HepG2 (cell line): ENCODE results near the gene ABI3BP. TPM values are rescaled to one million over a fixed set of nuclear protein-coding genes. Genes with fewer than 3 reads are reported as not detected.

ENCODE experiments used
- ATAC-seq: fragments of 200-7000 bp; cut with Tn5 transposase; 3 replicates; pipeline ENCODE4 v1.9.1; 2020; ENCODE audit warnings: mild to moderate bottlenecking, moderate library complexity
- BruUV-seq: library from RNA; stranded (reverse); fragments of 400-500 nt; replicated peaks from 2 replicates; lab custom pipeline; 2021; lab: Mats Ljungman, UMichigan
- CTCF ChIA-PET: fragments of 300-600 bp; formaldehyde crosslinking; extraction: SDS; loops from one replicate; lab custom pipeline; 2021; ENCODE audit warnings: low total read pairs, inconsistent platforms, low intra/inter-chr PET ratio; lab: Yijun Ruan, JAX
- POLR2A ChIA-PET: fragments of 350-600 bp; sonication (Branson Sonifier 250); formaldehyde crosslinking; loops from one replicate; lab custom pipeline; 2020; ENCODE audit warnings: antibody characterized with exemption, inconsistent platforms; lab: Yijun Ruan, JAX
- DNase-seq: peaks from one replicate; pipeline ENCODE4 v3.0.0-alpha.2; 2015; ENCODE audit warnings: low spot score
- FAIRE-seq: peaks from 3 replicates; lab custom pipeline; 2011; peaks lifted over from hg19 to GRCh38; lab: Jason Lieb, UNC
- H2AFZ ChIP-seq: one replicate; pipeline ENCODE4 v1.6.1; 2011; ENCODE audit warnings: low read length, inconsistent platforms
- H3K27ac ChIP-seq: fragments of 300-600 bp; 3 replicates; pipeline ENCODE4 v1.8.0; 2011; ENCODE audit warnings: mixed run types, mild to moderate bottlenecking, mixed read lengths, low read length, inconsistent platforms; ENCODE audit not compliant: insufficient read depth; ENCODE audit errors: extremely low read length
- H3K27me3 ChIP-seq, 2 experiments: fragments of 200-600 bp in 1 of 2; 2 replicates in 1 of 2; 3 replicates in 1 of 2; pipeline versions ENCODE4 v1.6.0 to v1.8.0; 2011; ENCODE audit warnings: low read length in 2 of 2, mild to moderate bottlenecking in 2 of 2, moderate library complexity in 2 of 2, inconsistent platforms in 1 of 2; ENCODE audit not compliant: insufficient read depth in 2 of 2, control insufficient read depth in 1 of 2
- H3K36me3 ChIP-seq, 2 experiments: fragments of 200-600 bp in 1 of 2; replicated peaks in 1 of 2; 2 replicates in 1 of 2; 3 replicates in 1 of 2; pipeline versions ENCODE4 v1.5.1 to v1.8.0; 2011; ENCODE audit warnings: low read length in 2 of 2, inconsistent platforms in 1 of 2; ENCODE audit not compliant: insufficient read depth in 2 of 2, control insufficient read depth in 1 of 2
- H3K4me1 ChIP-seq: 2 replicates; pipeline ENCODE4 v1.5.1; 2012; ENCODE audit warnings: low read length, inconsistent platforms; ENCODE audit not compliant: insufficient read depth
- H3K4me2 ChIP-seq: 2 replicates; pipeline ENCODE4 v1.6.0; 2011; ENCODE audit warnings: low read depth, low read length, inconsistent platforms
- H3K4me3 ChIP-seq, 3 experiments: fragments of 200-600 bp in 1 of 3; sonication (generic), shearing (Covaris generic) in 1 of 3; replicated peaks in 1 of 3; 2 replicates each; pipeline ENCODE4 v1.5.1; 2011 to 2016; ENCODE audit warnings: low read length in 3 of 3, inconsistent platforms in 2 of 3, low read depth in 2 of 3, mild to moderate bottlenecking in 2 of 3, control low read depth in 1 of 3, mixed read lengths in 1 of 3; ENCODE audit not compliant: insufficient read depth in 1 of 3
- H3K79me2 ChIP-seq: one replicate; pipeline ENCODE4 v1.6.1; 2011; ENCODE audit warnings: low read length, inconsistent platforms; ENCODE audit not compliant: insufficient read depth
- H3K9ac ChIP-seq: 2 replicates; pipeline ENCODE4 v1.6.0; 2011; ENCODE audit warnings: mild to moderate bottlenecking, low read depth, low read length, inconsistent platforms; ENCODE audit not compliant: insufficient read depth
- H3K9me3 ChIP-seq: 2 replicates; pipeline ENCODE4 v1.5.1; 2012; ENCODE audit warnings: mild to moderate bottlenecking, low read length
- H4K20me1 ChIP-seq: 2 replicates; pipeline ENCODE4 v1.6.0; 2011; ENCODE audit warnings: inconsistent platforms, mild to moderate bottlenecking, low read length, moderate library complexity; ENCODE audit not compliant: insufficient read depth
- ARNTL ChIP-seq: sonication (generic); formaldehyde crosslinking; IDR thresholded peaks from 2 replicates; pipeline ENCODE4 v1.4.0; 2020; ENCODE audit warnings: mild to moderate bottlenecking, missing genetic modification reagents
- CCDC6 ChIP-seq: sonication (generic); formaldehyde crosslinking; IDR thresholded peaks from 2 replicates; pipeline ENCODE4 v1.8.1; 2022; ENCODE audit warnings: mild to moderate bottlenecking, missing genetic modification reagents, moderate library complexity
- EED ChIP-seq: sonication (generic); formaldehyde crosslinking; IDR thresholded peaks from 2 replicates; pipeline ENCODE4 v1.5.0; 2020; ENCODE audit warnings: mild to moderate bottlenecking, missing genetic modification reagents
- KLF15 ChIP-seq: sonication (generic); formaldehyde crosslinking; IDR thresholded peaks from 2 replicates; pipeline ENCODE4 v1.8.1; 2023; ENCODE audit warnings: borderline replicate concordance, mild to moderate bottlenecking, inconsistent platforms, missing genetic modification reagents, mixed read lengths
- MAFF ChIP-seq: IDR thresholded peaks from 2 replicates; pipeline ENCODE4 v1.6.1; 2011; ENCODE audit warnings: low read depth, low read length, improper control_type of control experiment
- MAFK ChIP-seq, 2 experiments: IDR thresholded peaks in 1 of 2; conservative IDR thresholded peaks in 1 of 2; 2 replicates each; pipeline ENCODE4 v1.6.1; 2011; ENCODE audit warnings: improper control_type of control experiment in 2 of 2, low read length in 2 of 2
- NFKBIZ ChIP-seq: IDR thresholded peaks from 2 replicates; pipeline ENCODE4 v1.6.1; 2018; ENCODE audit warnings: missing genetic modification reagents, missing compliant biosample characterization
- NR1H2 ChIP-seq: sonication (generic); formaldehyde crosslinking; IDR thresholded peaks from 2 replicates; pipeline ENCODE4 v1.8.1; 2022; ENCODE audit warnings: low read depth, missing genetic modification reagents, borderline replicate concordance
- SMARCC2 ChIP-seq: fragments of 450-650 bp; IDR thresholded peaks from 2 replicates; pipeline ENCODE4 v1.6.1; 2017; ENCODE audit warnings: antibody characterized with exemption, mild to moderate bottlenecking
- SP2 ChIP-seq: sonication (generic); formaldehyde crosslinking; IDR thresholded peaks from 2 replicates; pipeline ENCODE4 v1.5.1; 2020; ENCODE audit warnings: mild to moderate bottlenecking, missing genetic modification reagents
- SYNCRIP ChIP-seq: fragments of 200-400 bp; formaldehyde crosslinking; IDR thresholded peaks from 2 replicates; pipeline ENCODE4 v1.6.1; 2018; ENCODE audit warnings: mild to moderate bottlenecking, low read depth, low read length; ENCODE audit not compliant: insufficient read depth
- ZBTB10 ChIP-seq: sonication (generic); formaldehyde crosslinking; IDR thresholded peaks from 2 replicates; pipeline ENCODE4 v1.4.0; 2020; ENCODE audit warnings: missing genetic modification reagents, borderline replicate concordance
- ZFP62 ChIP-seq: sonication (generic); formaldehyde crosslinking; IDR thresholded peaks from 2 replicates; pipeline ENCODE4 v1.4.0; 2020; ENCODE audit warnings: missing genetic modification reagents
- ZNF251 ChIP-seq: sonication (generic); formaldehyde crosslinking; IDR thresholded peaks from 2 replicates; pipeline ENCODE4 v1.9.0; 2021; ENCODE audit warnings: mild to moderate bottlenecking, missing genetic modification reagents
- ZNF30 ChIP-seq: sonication (generic); formaldehyde crosslinking; IDR thresholded peaks from 2 replicates; pipeline ENCODE4 v1.5.0; 2020; ENCODE audit warnings: mild to moderate bottlenecking, missing genetic modification reagents
- ZNF343 ChIP-seq: sonication (generic); formaldehyde crosslinking; IDR thresholded peaks from 2 replicates; pipeline ENCODE4 v1.4.0; 2020; ENCODE audit warnings: mild to moderate bottlenecking, missing genetic modification reagents
- ZNF543 ChIP-seq: sonication (generic); formaldehyde crosslinking; IDR thresholded peaks from 2 replicates; pipeline ENCODE4 v1.4.0; 2020; ENCODE audit warnings: mild to moderate bottlenecking, missing genetic modification reagents
- WGBS: methylation state at CpG from one replicate; pipeline ENCODE4 v1.1.6; 2017; ENCODE audit warnings: low lambda C conversion rate; 5-methylcytosine and 5-hydroxymethylcytosine counted together
- in situ Hi-C: cut with HindIII; loops from 2 replicates; pipeline ENCODE4 v1.10.0; 2017; ENCODE audit warnings: low pct_unique_long_range_greater_than_20kb; ENCODE audit not compliant: extremely low pct_ligation_motif_present
- intact Hi-C: fragments of 100-400 bp; cut with micrococcal nuclease; formaldehyde crosslinking; loops from one replicate; pipeline ENCODE4 v1.10.0; 2022; ENCODE audit not compliant: unreplicated experiment
- polyA plus RNA-seq, 8 experiments: library from polyadenylated mRNA; depleted of rRNA in 3 of 8; stranded (reverse) in 7 of 8; unstranded in 1 of 8; fragments of >200 nt; fragmentation: Illumina TruSeq in 4 of 8; extraction: Trizol in 4 of 8; gene quantifications; 2 replicates each; pipeline versions ENCODE4 v1.2.1 to v1.2.3, GENCODE V29; 2011 to 2016; ENCODE audit warnings: low read depth in 4 of 8, missing spikeins in 1 of 8, mixed read lengths in 1 of 8; ENCODE audit not compliant: insufficient read depth in 1 of 8
- total RNA-seq, 5 experiments: library from RNA; depleted of rRNA; stranded (reverse); fragments of >200 nt; fragmentation: Illumina TruSeq; extraction: Trizol; gene quantifications; 2 replicates each; pipeline ENCODE4 v1.2.3, GENCODE V29; 2016; ENCODE audit warnings: low read depth in 1 of 5
- TF ChIP-seq, protein P1 (sequence below): sonication (generic); formaldehyde crosslinking; IDR thresholded peaks from 2 replicates; pipeline ENCODE4 v1.4.0; 2020; ENCODE audit warnings: missing genetic modification reagents, borderline replicate concordance

ABI3BP gene
- total and polyA plus RNA-seq, 2 of the 13 experiments (the other 11 are each of a cell fraction or from before 2014, with no cell fraction given): not detected

- no peak for TF ChIP-seq ZNF251 (CRISPR knock-in tag)
Observed at GRCh38 chr3:100737334-100737733, 255.9 kb downstream of the ABI3BP start (continued).

DNA sequence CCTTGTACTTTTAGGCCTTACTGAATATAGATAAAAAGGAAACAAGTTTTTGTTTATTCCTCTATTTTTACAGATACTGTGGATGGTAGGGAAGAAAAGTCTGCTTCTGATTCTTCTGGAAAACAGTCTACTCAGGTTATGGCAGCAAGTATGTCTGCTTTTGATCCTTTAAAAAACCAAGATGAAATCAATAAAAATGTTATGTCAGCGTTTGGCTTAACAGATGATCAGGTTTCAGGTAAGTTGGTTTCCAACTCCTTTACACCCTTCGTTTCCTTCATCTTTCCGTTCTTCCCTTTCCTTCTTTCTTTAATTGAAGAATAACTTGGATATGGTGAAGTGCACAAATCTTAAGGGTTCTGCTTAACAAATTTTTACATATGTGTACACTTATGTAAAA, 260.8 kb downstream of the ABI3BP start:
- Histone ChIP-seq H4K20me1 (no peaks in the 10 kb centered on the region; the same call in 1 of the 2 replicates), H3K4me2 (no peak overlapping the region), H3K36me3 (peaks cover 10 to 76% of the 10 kb centered on the region in 2 experiments), H3K4me3 (no peak overlapping the region), H3K27me3 (no peaks in the 10 kb centered on the region), H3K4me1 (no peaks in the 10 kb centered on the region), H2AFZ (no peak overlapping the region), H3K79me2 (peaks cover 8% of the 10 kb centered on the region), H3K27ac (no peak overlapping the region), H3K9me3 (no peaks in the 10 kb centered on the region), H3K9ac (no peak overlapping the region)
- BruUV-seq: no TSS peak
- no peak for DNase-seq
- ChIA-PET POLR2A (no interaction called here), CTCF (no interaction called here)
- intact Hi-C loops: no loop called here
- in situ Hi-C loops: no loop called here
- over 99% methylated on average over 3 of the region's 3 CpGs for WGBS
- ATAC-seq: no peak
- FAIRE-seq: no peak
- TF ChIP-seq ARNTL (CRISPR knock-in tag) (no peak), SP2 (no peak), EED (CRISPR knock-in tag) (no peak), ZNF543 (CRISPR knock-in tag) (no peak), NFKBIZ (CRISPR knock-in tag) (no peak), ZFP62 (CRISPR knock-in tag) (no peak), MAFF (peak; percentile 69), SMARCC2 (no peak), ZNF30 (CRISPR knock-in tag) (no peak), ZNF343 (CRISPR knock-in tag) (no peak), CCDC6 (CRISPR knock-in tag) (no peak), SYNCRIP (no peak), NR1H2 (CRISPR knock-in tag) (no peak), ZBTB10 (CRISPR knock-in tag) (no peak), KLF15 (CRISPR knock-in tag) (no peak), MAFK (conservative IDR thresholded peaks at IDR 0.05 in 1 of 2, IDR thresholded peaks at IDR 0.05 in 1 of 2; ENCODE audit: low read length in 2 of 2) (peak; percentile 67 to 84)
- TF ChIP-seq, protein P1, sequence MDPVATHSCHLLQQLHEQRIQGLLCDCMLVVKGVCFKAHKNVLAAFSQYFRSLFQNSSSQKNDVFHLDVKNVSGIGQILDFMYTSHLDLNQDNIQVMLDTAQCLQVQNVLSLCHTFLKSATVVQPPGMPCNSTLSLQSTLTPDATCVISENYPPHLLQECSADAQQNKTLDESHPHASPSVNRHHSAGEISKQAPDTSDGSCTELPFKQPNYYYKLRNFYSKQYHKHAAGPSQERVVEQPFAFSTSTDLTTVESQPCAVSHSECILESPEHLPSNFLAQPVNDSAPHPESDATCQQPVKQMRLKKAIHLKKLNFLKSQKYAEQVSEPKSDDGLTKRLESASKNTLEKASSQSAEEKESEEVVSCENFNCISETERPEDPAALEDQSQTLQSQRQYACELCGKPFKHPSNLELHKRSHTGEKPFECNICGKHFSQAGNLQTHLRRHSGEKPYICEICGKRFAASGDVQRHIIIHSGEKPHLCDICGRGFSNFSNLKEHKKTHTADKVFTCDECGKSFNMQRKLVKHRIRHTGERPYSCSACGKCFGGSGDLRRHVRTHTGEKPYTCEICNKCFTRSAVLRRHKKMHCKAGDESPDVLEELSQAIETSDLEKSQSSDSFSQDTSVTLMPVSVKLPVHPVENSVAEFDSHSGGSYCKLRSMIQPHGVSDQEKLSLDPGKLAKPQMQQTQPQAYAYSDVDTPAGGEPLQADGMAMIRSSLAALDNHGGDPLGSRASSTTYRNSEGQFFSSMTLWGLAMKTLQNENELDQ (CRISPR knock-in tag): no peak
